GM18507 (cell line): ENCODE data around the gene SMYD5.
"Not testable (repeated sequence)": the region's sequence is repeated elsewhere in the genome, so short reads cannot be mapped to it uniquely, and the experiment has no call there.

Experiments
- DNase-seq: peaks from one replicate; pipeline ENCODE4 v3.0.0; 2011; ENCODE audit warnings: low read depth; ENCODE audit not compliant: insufficient read length; ENCODE audit errors: extremely low spot score
- FAIRE-seq: peaks from 2 replicates; lab custom pipeline; 2011; peaks lifted over from hg19 to GRCh38; lab: Jason Lieb, UNC

Gene SMYD5

DNA sequence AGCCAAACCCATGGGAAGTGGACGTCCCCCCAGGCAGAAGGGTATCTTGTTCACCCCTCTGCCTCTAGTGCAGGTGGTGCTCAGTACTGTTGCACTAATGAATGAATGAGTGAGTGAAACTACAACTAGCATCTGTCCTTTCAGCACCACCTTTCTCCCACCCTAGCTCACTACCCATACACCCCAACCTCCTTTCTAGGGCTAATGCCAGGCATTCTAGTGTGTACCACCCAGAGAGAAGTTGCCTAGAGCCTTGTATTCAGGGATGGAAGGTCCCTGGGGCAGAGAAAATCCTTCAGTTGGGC lies 42.5 kb downstream of the SMYD5 start:
- no peak for DNase-seq
- no peak for FAIRE-seq

DNA sequence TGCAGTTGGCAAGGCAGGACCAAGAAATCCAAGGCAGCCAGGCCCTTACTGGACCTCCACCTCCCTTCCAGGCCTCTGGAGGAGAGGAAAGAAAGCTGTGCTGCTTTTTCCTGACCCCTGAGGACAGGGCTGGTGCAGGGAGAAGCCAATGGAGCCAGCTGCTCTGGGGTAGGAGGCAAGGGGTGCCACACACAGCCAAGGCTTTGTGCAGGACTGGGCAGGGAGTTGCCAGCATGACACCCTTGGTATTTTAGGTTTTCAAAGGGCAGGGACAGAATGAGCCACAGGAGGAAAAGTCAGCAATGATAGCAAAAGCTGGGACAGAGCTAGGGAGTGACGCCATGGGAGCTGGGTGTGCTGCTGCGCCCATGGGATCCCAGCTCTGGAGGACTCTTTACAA lies 43.0 kb downstream of the SMYD5 start:
- DNase-seq, result no peak
- no peak for FAIRE-seq

DNA sequence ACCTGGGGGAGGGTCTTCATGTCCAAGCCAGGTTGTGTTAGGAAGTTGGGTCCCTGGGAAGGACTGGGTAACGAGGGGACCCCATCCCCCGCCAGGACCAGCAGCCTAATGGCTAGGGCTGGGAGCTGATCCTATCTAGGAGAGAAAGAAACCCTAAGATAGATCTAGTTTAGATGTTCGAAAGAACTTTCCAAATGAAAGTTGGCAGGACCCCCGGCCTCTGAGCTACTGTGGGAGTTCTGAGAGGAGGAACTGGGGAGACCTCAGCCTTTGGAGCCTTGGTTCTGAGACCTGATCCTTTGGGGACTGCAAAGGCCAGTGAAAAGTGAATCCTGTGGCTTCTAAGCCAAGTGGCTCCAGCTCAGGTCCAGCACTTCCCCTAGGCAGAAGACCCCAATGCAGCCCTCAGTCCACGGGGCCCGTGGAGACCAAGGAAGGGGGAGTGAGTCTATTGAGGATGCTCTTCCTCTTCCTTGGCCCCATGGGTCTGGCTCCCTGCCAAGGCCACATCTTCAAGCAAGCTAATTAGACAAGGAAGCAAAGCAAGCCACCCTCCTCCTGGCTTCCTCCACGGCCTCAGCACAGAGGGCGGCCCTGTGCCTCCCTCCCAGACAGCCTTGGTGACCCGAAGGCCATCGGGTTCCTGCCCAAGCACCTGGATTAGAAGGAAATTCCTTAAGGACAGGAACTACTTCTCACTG lies 43.5 kb downstream of the SMYD5 start:
- no peak for DNase-seq
- FAIRE-seq, result no peak

DNA sequence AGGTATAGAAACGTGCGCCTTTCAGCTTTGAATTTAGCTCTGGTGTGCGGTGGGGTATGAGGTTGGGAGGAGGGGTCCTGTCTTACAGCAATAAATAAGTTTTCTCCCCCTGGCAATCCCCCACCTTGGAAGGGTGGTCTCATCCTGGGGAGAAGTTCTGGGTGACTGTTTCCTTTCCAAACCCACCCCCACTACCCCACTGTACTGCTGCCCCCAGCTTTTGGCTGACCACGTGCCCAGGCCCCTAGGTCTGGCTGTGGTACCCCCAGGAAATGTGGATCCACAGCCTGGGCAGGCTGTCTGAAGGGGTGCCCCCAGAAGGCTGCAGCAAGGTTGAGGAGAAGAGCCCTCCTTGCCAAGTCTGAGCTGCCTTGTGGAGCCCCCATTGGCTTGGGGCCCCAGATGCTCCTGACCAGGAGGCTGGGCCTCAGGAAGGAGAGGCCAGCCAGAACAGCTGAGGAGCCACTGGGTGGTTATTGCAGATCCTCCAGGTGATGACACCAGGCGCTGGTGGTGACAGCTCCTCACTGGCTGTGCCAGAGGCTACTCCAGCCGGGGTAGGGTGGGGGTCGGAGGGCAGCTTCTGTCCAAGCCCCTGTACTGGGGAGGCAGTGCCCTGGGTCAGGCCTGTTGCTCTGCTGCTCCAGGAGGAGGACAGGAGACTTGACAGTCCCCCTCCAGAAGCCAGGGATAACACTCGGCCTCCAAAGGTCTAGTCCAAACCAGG lies 44.3 kb downstream of the SMYD5 start:
- DNase-seq (no peak), FAIRE-seq (no peak)

DNA sequence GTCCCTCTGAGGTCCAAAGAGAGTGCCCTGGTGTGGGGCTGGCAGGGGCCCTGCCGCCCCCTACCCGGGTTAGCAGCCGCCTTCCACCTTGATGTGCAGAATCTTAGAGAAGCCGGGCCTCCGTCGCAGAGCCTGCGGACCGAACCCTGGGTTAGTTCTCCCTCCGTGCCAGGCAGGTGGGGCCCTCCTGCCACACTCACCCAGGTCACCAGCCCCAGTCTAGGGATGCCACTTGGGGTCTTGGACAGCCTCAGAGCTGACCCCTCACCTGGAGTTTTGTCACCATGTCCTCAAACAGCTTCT lies 44.8 kb downstream of the SMYD5 start:
- DNase-seq (no peak), FAIRE-seq (no peak)

- no peak for DNase-seq
- FAIRE-seq, result no peak
These were observed 45.2 kb downstream of the SMYD5 start for GRCh38 chr2:73259276-73259675.

- DNase-seq (no peak), FAIRE-seq (no peak)
These were observed 45.8 kb downstream of the SMYD5 start for GRCh38 chr2:73259704-73260337.

DNA sequence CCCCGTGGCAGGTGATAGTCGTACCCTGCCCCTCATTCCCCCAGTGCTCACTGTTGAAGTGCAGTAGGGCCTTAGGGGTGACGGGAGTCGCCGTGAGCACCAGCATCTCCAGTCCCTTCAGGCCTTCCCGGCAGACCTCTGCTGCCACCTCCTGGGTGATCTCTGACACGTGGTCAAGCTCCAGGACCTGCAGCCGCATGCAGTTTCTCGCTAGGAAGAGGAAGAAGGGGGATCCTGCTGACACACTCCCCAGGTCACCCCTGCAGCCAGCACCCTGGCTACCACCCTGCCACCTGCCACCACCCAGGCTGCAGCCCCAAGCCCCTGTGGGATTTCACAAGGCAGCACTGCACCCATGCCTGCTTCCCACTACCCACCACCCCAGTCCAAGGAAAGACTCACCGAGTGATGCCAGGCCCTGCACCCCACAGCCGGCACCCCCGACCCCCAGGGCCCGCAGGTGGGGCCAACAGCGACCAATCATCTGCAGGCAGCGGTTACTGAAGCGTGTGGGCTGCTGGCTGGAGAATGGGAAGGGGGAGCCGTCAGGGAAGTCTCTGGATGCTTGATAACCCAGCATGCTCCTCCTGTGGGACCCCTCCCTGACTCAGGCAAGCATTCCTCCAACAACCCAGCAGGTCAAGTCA lies 46.4 kb downstream of the SMYD5 start:
- DNase-seq, result no peak
- no peak for FAIRE-seq

- DNase-seq, result no peak
- no peak for FAIRE-seq
These were observed 48.1 kb downstream of the SMYD5 start for GRCh38 chr2:73262108-73262651.

GRCh38 chr2:73262691-73263429 lies 48.8 kb downstream of the SMYD5 start:
- not testable (repeated sequence) for DNase-seq, FAIRE-seq

DNA sequence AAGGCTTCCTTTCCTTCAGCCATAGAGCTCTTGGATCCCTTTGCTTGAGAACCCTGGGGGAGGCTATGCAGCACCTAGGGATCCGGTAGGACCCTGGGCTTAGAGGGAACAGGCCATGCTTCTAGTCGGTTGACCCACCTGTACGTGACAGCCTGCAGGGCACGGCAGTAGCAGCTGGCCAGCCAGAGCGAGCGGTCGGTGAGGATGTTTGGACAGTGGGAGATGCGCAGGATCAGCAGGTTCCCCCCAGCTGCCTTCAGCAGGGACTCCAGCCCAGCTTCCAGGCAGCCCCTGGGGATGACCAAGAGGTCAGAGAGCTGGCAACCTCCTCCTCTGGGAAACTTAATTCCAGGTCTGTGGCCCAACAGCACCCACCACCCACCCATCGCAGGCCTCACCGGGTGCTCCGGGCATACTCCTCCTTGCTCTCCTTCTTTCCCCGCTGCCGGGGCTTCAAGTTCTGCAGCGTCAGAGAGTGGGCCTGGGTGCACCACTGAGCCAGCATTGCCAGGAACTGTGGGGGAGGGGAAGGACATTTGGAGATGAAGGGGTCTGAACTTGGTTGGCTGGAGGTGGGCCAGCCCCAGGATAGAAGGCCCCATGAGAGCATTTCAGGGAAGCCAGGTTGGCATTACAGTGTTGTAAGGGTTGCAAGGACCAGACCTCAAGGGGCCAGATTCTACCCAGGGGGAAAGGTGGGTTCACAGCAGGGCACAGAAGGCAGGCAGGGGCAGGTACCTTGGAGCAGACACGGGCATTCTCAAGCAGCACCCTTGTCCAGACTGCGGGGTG lies 49.7 kb downstream of the SMYD5 start:
- no peak for FAIRE-seq
- no peak for DNase-seq

DNA sequence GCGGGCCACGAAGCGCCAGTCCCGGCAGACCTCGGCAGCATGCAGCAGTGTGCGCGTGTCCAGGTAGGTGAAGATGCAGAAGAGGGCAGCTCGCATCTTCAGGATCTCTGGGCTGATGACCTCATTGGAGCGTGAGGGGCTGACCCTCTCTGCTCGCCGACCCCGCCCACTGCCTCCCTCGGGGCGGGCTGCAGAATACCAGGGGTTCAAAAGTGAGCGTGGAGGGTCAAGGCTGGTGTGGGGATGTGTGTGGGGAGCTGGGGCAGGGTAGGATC lies 50.2 kb downstream of the SMYD5 start:
- DNase-seq (no peak), FAIRE-seq (no peak)

- no peak for FAIRE-seq
- no peak for DNase-seq
These were observed 50.7 kb downstream of the SMYD5 start for GRCh38 chr2:73264783-73265182.

GRCh38 chr2:73265298-73266060 lies 51.4 kb downstream of the SMYD5 start:
- FAIRE-seq, result no peak
- no peak for DNase-seq

- DNase-seq (no peak), FAIRE-seq (no peak)
These were observed 52.2 kb downstream of the SMYD5 start for GRCh38 chr2:73266061-73266901.

DNA sequence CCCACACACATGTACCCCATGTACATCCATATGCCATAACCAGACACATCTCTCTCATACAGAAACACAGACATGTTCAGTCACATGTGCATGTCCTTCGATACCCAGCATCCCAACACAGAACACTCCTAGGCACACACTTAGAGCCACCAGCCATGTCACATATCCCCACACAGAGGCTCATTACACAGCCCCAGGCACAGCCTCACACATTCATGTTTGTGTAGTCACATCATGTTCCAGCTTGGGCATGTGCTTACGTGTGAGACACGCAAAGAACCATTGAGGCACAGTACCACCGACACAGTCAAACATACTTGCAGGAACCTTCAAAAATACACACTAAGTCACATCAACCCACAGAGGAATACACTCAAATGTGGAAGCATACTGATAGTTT lies 53.0 kb downstream of the SMYD5 start:
- FAIRE-seq (no peak), DNase-seq (no peak)

DNA sequence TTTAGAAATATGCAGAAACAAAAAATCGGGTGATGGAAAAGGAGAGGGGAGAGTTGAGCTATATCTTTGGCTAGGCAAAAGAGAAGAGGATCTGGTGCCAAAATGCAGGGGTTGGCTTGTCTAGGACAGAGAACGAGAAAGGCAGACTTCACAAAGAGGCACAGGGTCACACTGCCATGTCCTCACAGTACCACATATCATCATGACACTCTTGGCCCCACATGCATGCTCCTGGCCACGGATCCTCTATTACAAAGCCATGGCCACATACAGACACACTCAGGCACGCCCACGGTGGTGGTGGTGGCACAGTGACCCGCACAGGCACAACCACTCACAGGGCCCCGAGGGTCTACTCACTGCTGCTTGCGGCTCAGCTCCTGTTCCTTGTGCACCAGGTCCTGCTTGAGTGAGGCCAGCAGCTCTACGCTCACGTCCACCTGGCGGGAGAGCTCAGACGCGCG lies 54.4 kb downstream of the SMYD5 start:
- no peak for FAIRE-seq
- no peak for DNase-seq
